Endothelial cell of umbilical vein (primary cell): ENCODE measurements around the gene SMARCAD1.

Source experiments
- POLR2A ChIP-seq: IDR thresholded peaks from 2 replicates; pipeline ENCODE4 v1.6.1; 2012; ENCODE audit warnings: low read depth, mild to moderate bottlenecking, control low read depth, low read length
- POLR2AphosphoS5 ChIP-seq: IDR thresholded peaks from 2 replicates; pipeline ENCODE4 v1.6.1; 2012; ENCODE audit warnings: low read depth, mild to moderate bottlenecking, control low read depth, low read length, moderate library complexity; ENCODE audit not compliant: insufficient read depth

DNA sequence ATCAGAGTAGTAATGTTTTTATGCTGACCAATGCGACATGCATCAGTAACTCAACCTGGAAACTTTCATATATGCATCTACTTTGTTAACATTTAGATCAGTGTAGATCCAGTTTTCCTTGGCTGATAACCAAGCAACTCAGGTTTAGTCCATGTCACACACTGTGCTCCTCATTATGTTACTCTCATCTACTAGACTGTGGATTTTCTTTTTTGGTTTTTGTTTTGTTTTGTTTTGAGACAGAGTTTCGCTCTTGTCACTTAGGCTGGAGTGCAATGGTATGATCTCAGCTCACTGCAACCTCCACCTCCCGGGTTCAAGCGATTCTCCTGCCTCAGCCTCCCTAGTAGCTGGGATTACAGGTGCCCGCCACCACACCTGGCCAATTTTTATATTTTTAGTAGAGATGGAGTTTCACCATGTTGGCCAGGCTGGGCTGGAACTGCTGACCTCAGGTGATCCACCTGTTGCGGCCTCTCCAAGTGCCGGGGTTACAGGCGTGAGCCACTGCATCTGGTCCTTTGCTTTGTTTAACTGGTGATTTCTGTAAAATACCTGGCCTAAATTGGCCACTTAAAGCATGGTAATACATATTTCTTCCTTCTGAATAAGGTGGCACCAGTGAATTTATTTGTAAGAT lies 48.6 kb downstream of the SMARCAD1 start:
- TF ChIP-seq POLR2A: no peak
- TF ChIP-seq POLR2AphosphoS5: no peak
